ENCODE measurements around the gene CIAO2A.

GRCh38 chr15:64136347-64136746 is 42.7 kb upstream of the CIAO2A start:
- TF ChIP-seq CTCF (IDR thresholded peaks at IDR 0.05) (no peak), EZH2phosphoT487 (IDR thresholded peaks at IDR 0.05) (no peak)
